A549 (cell line): Measurements from ENCODE around the gene REXO4.

ENCODE experiments used
- FOXS1 ChIP-seq: fragments of 250-450 bp; sonication (Bioruptor Pico); IDR thresholded peaks from 2 replicates; pipeline ENCODE4 v1.5.0; 2020; ENCODE audit warnings: mild to moderate bottlenecking, moderate library complexity
- HDAC2 ChIP-seq: fragments of 200-600 bp; sonication (generic); IDR thresholded peaks from 2 replicates; pipeline ENCODE4 v1.6.1; 2016
- JUNB ChIP-seq: fragments of >200 bp; sonication (Bioruptor Twin); formaldehyde crosslinking; IDR thresholded peaks from 2 replicates; pipeline ENCODE4 v1.6.1; 2016
- NFE2L2 ChIP-seq: fragments of 150-350 bp; conservative IDR thresholded peaks from 2 replicates; pipeline ENCODE4 v1.6.1; 2014; ENCODE audit warnings: low read length
- POLR2A ChIP-seq: IDR thresholded peaks from 2 replicates; pipeline ENCODE4 v1.6.1; 2012; ENCODE audit warnings: mild to moderate bottlenecking, low read length
- SREBF2 ChIP-seq: fragments of 450-650 bp; IDR thresholded peaks from 2 replicates; pipeline ENCODE4 v1.6.1; 2014; ENCODE audit warnings: mild to moderate bottlenecking, moderate library complexity
- TF ChIP-seq, protein P1 (sequence below): fragments of >200 bp; sonication (Bioruptor Twin); formaldehyde crosslinking; IDR thresholded peaks from 3 replicates; pipeline ENCODE4 v1.5.1; 2016

DNA sequence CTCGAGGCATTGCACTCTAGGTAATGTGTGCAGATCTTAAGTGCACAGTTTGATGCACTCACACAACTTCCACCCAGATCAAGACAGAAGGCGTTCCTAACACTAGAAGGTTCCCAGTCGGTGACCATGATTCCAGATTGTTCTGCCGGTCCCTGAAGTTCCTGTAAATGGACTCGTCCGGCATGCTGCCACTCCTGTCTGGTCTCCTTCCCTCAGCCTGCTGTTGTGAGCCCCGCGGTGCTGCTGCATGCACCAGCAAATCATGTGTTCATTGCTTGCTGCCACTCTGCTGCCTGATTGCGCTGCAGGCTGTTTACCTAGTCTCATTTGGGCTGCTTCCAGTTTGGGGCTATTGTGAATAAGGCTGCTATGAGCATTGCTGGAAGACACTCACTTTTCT, 30.1 kb downstream of the REXO4 start:
- TF ChIP-seq, protein P1, sequence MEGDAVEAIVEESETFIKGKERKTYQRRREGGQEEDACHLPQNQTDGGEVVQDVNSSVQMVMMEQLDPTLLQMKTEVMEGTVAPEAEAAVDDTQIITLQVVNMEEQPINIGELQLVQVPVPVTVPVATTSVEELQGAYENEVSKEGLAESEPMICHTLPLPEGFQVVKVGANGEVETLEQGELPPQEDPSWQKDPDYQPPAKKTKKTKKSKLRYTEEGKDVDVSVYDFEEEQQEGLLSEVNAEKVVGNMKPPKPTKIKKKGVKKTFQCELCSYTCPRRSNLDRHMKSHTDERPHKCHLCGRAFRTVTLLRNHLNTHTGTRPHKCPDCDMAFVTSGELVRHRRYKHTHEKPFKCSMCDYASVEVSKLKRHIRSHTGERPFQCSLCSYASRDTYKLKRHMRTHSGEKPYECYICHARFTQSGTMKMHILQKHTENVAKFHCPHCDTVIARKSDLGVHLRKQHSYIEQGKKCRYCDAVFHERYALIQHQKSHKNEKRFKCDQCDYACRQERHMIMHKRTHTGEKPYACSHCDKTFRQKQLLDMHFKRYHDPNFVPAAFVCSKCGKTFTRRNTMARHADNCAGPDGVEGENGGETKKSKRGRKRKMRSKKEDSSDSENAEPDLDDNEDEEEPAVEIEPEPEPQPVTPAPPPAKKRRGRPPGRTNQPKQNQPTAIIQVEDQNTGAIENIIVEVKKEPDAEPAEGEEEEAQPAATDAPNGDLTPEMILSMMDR = no peak
- no peak for TF ChIP-seq FOXS1 (CRISPR knock-in tag)
- TF ChIP-seq HDAC2 = no peak
- no peak for TF ChIP-seq NFE2L2
- no peak for TF ChIP-seq SREBF2
- no peak for TF ChIP-seq JUNB
- no peak for TF ChIP-seq POLR2A
